ENCODE measurements around the gene SLC41A2. TPM values are rescaled to one million over a fixed set of nuclear protein-coding genes. Genes with fewer than 3 reads are reported as not detected.

SLC41A2 gene
- total and polyA plus RNA-seq, 9 of the 15 experiments (the other 6 are each of a cell fraction or from before 2014, with no cell fraction given), result 0.01 to 0.89 (median 0.16) TPM; not detected in 1

DNA sequence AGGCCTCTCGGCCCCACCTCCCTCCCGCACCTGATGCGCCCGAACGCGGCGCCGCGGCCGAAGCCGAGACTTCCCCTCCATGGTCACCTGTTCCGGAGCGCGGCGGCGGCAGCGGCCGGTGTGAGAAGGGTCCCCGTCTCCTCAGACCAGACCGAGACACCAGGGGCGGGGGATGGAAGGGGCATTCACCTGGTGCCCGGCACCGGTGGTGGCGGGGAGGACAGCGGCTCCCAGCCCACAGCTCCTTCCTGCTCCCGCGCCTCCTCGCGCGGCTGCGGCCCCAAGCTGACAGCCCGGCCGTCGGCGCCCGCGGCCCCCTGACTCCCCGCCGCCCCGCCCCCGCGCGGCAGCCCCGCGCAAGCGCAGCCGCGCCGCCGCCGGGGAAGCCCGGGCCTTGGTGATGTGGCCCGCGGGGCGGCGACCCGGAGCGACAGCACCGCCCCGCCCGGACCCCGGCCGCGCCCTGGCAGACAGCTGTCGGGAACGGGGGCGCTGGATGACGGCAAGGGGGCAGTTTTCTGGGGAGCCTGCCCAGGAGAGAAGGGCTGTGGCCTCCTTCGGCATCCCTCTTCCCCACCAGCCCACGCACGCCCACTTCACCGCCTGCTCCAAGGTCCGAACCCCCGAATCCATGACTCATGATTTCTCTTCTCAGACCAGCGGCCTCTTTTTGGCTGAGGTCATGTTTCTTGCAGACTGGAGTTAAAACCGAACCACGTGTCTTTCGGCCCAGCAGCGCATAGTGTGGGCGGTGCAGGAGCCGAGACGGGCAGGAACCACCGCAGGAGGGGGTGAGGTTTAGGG lies at the start of gene SLC41A2 (continued):
- TF ChIP-seq E4F1 (CRISPR knock-in tag; IDR thresholded peaks at IDR 0.05; ENCODE audit: borderline replicate concordance) (no peak), COPS2 (conservative IDR thresholded peaks at IDR 0.05) (no peak), BHLHE40 (IDR thresholded peaks at IDR 0.05; ENCODE audit: low read length) (peak; percentile 43; the same call in 1 of the 2 replicates), CHD2 (IDR thresholded peaks at IDR 0.05; ENCODE audit: low read depth, low read length) (no peak), CTBP1 (IDR thresholded peaks at IDR 0.05; ENCODE audit: borderline replicate concordance) (peak; percentile 73), ATF7 (IDR thresholded peaks at IDR 0.05) (peak; percentile 89), ZFX (CRISPR knock-in tag; IDR thresholded peaks at IDR 0.05) (peak; percentile 67), ZNF347 (CRISPR knock-in tag; IDR thresholded peaks at IDR 0.05; ENCODE audit: low read depth) (no peak), ZNF277 (CRISPR knock-in tag; IDR thresholded peaks at IDR 0.05; ENCODE audit: borderline replicate concordance) (no peak), U2AF1 (optimal IDR thresholded peaks at IDR 0.05; ENCODE audit: low read depth, low read length) (no peak), NCOR1 (IDR thresholded peaks at IDR 0.05) (0 out of 2 replicates have a peak, but pooled peaks have one; percentile 8), NELFE (IDR thresholded peaks at IDR 0.05; ENCODE audit: insufficient read depth, insufficient read length) (no peak), ESRRB (CRISPR knock-in tag; IDR thresholded peaks at IDR 0.05; ENCODE audit: borderline replicate concordance) (no peak), KLF13 (tag; IDR thresholded peaks at IDR 0.05; ENCODE audit: borderline replicate concordance, low read depth) (peak; percentile 86; the same call in 1 of the 2 replicates), ZNF717 (CRISPR knock-in tag; IDR thresholded peaks at IDR 0.05) (no peak)
- TF ChIP-seq, protein P1, sequence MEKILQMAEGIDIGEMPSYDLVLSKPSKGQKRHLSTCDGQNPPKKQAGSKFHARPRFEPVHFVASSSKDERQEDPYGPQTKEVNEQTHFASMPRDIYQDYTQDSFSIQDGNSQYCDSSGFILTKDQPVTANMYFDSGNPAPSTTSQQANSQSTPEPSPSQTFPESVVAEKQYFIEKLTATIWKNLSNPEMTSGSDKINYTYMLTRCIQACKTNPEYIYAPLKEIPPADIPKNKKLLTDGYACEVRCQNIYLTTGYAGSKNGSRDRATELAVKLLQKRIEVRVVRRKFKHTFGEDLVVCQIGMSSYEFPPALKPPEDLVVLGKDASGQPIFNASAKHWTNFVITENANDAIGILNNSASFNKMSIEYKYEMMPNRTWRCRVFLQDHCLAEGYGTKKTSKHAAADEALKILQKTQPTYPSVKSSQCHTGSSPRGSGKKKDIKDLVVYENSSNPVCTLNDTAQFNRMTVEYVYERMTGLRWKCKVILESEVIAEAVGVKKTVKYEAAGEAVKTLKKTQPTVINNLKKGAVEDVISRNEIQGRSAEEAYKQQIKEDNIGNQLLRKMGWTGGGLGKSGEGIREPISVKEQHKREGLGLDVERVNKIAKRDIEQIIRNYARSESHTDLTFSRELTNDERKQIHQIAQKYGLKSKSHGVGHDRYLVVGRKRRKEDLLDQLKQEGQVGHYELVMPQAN (IDR thresholded peaks at IDR 0.05; ENCODE audit: borderline replicate concordance), result peak; percentile 41; the same call in 1 of the 2 replicates
- TF ChIP-seq, protein P2, sequence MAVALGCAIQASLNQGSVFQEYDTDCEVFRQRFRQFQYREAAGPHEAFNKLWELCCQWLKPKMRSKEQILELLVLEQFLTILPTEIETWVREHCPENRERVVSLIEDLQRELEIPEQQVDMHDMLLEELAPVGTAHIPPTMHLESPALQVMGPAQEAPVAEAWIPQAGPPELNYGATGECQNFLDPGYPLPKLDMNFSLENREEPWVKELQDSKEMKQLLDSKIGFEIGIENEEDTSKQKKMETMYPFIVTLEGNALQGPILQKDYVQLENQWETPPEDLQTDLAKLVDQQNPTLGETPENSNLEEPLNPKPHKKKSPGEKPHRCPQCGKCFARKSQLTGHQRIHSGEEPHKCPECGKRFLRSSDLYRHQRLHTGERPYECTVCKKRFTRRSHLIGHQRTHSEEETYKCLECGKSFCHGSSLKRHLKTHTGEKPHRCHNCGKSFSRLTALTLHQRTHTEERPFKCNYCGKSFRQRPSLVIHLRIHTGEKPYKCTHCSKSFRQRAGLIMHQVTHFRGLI (CRISPR knock-in tag; IDR thresholded peaks at IDR 0.05), result no peak
- TF ChIP-seq, protein P3, sequence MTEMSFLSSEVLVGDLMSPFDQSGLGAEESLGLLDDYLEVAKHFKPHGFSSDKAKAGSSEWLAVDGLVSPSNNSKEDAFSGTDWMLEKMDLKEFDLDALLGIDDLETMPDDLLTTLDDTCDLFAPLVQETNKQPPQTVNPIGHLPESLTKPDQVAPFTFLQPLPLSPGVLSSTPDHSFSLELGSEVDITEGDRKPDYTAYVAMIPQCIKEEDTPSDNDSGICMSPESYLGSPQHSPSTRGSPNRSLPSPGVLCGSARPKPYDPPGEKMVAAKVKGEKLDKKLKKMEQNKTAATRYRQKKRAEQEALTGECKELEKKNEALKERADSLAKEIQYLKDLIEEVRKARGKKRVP (CRISPR knock-in tag; IDR thresholded peaks at IDR 0.05), result no peak

Data from K562 (cell line).